SK-N-SH (cell line): ENCODE data around the gene GPC5. TPM values are rescaled to one million over a fixed set of nuclear protein-coding genes. Genes with fewer than 3 reads are reported as not detected.

Source experiments
- CTCF ChIA-PET: fragments of 300-600, 350-600 bp; formaldehyde crosslinking; extraction: SDS; loops from one replicate; lab custom pipeline; 2021; lab: Yijun Ruan, JAX
- POLR2A ChIA-PET: fragments of 350-600 bp; sonication (Branson Sonifier 250); formaldehyde crosslinking; extraction: SDS; loops from one replicate; lab custom pipeline; 2020; ENCODE audit warnings: antibody characterized with exemption, inconsistent platforms; lab: Yijun Ruan, JAX
- DNase-seq: peaks from one replicate; pipeline ENCODE4 v3.0.0; 2012
- H2AFZ ChIP-seq: fragments of 200-600 bp; sonication (generic); 2 replicates; pipeline ENCODE4 v1.8.1; 2016; ENCODE audit warnings: antibody characterized with exemption, mild to moderate bottlenecking, low read depth
- H3F3A ChIP-seq: fragments of 200-600 bp; sonication (generic); replicated peaks from 2 replicates; pipeline ENCODE3; 2016; ENCODE audit warnings: antibody characterized with exemption, mild to moderate bottlenecking; ENCODE audit not compliant: insufficient read depth
- H3K27ac ChIP-seq, 2 experiments: fragments of 200-500 bp in 1 of 2; fragments of 200-600 bp in 1 of 2; sonication (Bioruptor generic) in 1 of 2; sonication (generic), shearing (Covaris generic) in 1 of 2; 2 replicates each; pipeline versions ENCODE4 v1.5.1 to v1.6.1; 2014 to 2016; ENCODE audit warnings: low read depth in 2 of 2, inconsistent platforms in 1 of 2, low read length in 1 of 2, mild to moderate bottlenecking in 1 of 2, mixed read lengths in 1 of 2
- H3K27me3 ChIP-seq: fragments of 200-600 bp; sonication (generic), shearing (Covaris generic); 2 replicates; pipeline ENCODE4 v1.6.1; 2016; ENCODE audit warnings: mixed run types; ENCODE audit not compliant: insufficient read depth
- H3K36me3 ChIP-seq, 2 experiments: fragments of 200-500 bp in 1 of 2; fragments of 200-600 bp in 1 of 2; sonication (Bioruptor generic) in 1 of 2; sonication (generic) in 1 of 2; replicated peaks in 1 of 2; 2 replicates each; pipeline versions ENCODE3 to v1.5.1; 2014 to 2016; ENCODE audit warnings: low read length in 1 of 2, mild to moderate bottlenecking in 1 of 2; ENCODE audit not compliant: insufficient read depth in 2 of 2, control insufficient read depth in 1 of 2
- H3K4me1 ChIP-seq, 2 experiments: fragments of 200-500 bp in 1 of 2; fragments of 200-600 bp in 1 of 2; sonication (Bioruptor generic) in 1 of 2; sonication (generic), shearing (Covaris generic) in 1 of 2; 2 replicates each; pipeline versions ENCODE4 v1.5.1 to v1.6.1; 2014 to 2016; ENCODE audit warnings: low read depth in 1 of 2, low read length in 1 of 2, mixed run types in 1 of 2; ENCODE audit not compliant: insufficient read depth in 2 of 2, control insufficient read depth in 1 of 2
- H3K4me2 ChIP-seq: fragments of 200-600 bp; sonication (generic), shearing (Covaris generic); 2 replicates; pipeline ENCODE4 v1.6.1; 2017; ENCODE audit warnings: mixed run types
- H3K4me3 ChIP-seq, 2 experiments: fragments of 200-500 bp in 1 of 2; fragments of 200-600 bp in 1 of 2; sonication (Bioruptor generic) in 1 of 2; sonication (generic), shearing (Covaris generic) in 1 of 2; 2 replicates each; pipeline versions ENCODE4 v1.5.1 to v1.8.1; 2014 to 2016; ENCODE audit warnings: low read depth in 2 of 2, inconsistent platforms in 1 of 2, low read length in 1 of 2, mild to moderate bottlenecking in 1 of 2, mixed read lengths in 1 of 2, moderate library complexity in 1 of 2
- H3K79me2 ChIP-seq: fragments of 200-600 bp; sonication (generic); 2 replicates; pipeline ENCODE4 v1.8.1; 2017; ENCODE audit warnings: mild to moderate bottlenecking; ENCODE audit not compliant: insufficient read depth
- H3K9ac ChIP-seq: fragments of 200-600 bp; sonication (generic); 2 replicates; pipeline ENCODE4 v1.6.1; 2017; ENCODE audit warnings: mixed run types
- H3K9me2 ChIP-seq: fragments of 200-600 bp; sonication (generic); 2 replicates; pipeline ENCODE4 v1.6.1; 2017; ENCODE audit warnings: mixed run types
- H3K9me3 ChIP-seq: fragments of 200-600 bp; sonication (generic); 2 replicates; pipeline ENCODE4 v1.6.1; 2017; ENCODE audit warnings: mixed run types, mild to moderate bottlenecking, moderate library complexity
- H4K20me1 ChIP-seq: fragments of 200-600 bp; sonication (generic); 2 replicates; pipeline ENCODE4 v1.6.1; 2017; ENCODE audit warnings: mild to moderate bottlenecking, mixed run types; ENCODE audit not compliant: insufficient read depth
- CHD2 ChIP-seq: fragments of 150-350 bp; IDR thresholded peaks from 2 replicates; pipeline ENCODE4 v1.6.1; 2018; ENCODE audit warnings: low read length; ENCODE audit not compliant: partially characterized antibody
- CTCF ChIP-seq: fragments of 200-600 bp; sonication (generic); IDR thresholded peaks from 2 replicates; pipeline ENCODE4 v1.6.1; 2017; ENCODE audit warnings: antibody characterized with exemption, mild to moderate bottlenecking, moderate library complexity
- ELF1 ChIP-seq: IDR thresholded peaks from 2 replicates; pipeline ENCODE4 v1.4.0; 2012
- EP300 ChIP-seq, 2 experiments: IDR thresholded peaks; 2 replicates each; pipeline versions ENCODE4 v1.4.0 to v1.6.1; 2012; ENCODE audit warnings: borderline replicate concordance in 1 of 2, low read depth in 1 of 2, low read length in 1 of 2
- FOSL2 ChIP-seq: IDR thresholded peaks from 2 replicates; pipeline ENCODE4 v1.4.0; 2012; ENCODE audit warnings: low read depth, mild to moderate bottlenecking, moderate library complexity, borderline replicate concordance
- FOXJ3 ChIP-seq: sonication (generic); formaldehyde crosslinking; IDR thresholded peaks from 2 replicates; pipeline ENCODE4 v1.5.1; 2020; ENCODE audit warnings: mild to moderate bottlenecking, missing genetic modification reagents
- FOXM1 ChIP-seq: IDR thresholded peaks from 2 replicates; pipeline ENCODE4 v1.4.0; 2012; ENCODE audit warnings: low read depth, mild to moderate bottlenecking
- GATA2 ChIP-seq: sonication (generic); formaldehyde crosslinking; IDR thresholded peaks from 2 replicates; pipeline ENCODE4 v1.5.0; 2020; ENCODE audit warnings: mild to moderate bottlenecking, missing genetic modification reagents
- MXI1 ChIP-seq: IDR thresholded peaks from 2 replicates; pipeline ENCODE4 v1.6.1; 2012; ENCODE audit warnings: mild to moderate bottlenecking, low read depth, low read length, improper control_type of control experiment
- NRF1 ChIP-seq: IDR thresholded peaks from 2 replicates; pipeline ENCODE4 v1.6.1; 2012; ENCODE audit warnings: low read depth, mild to moderate bottlenecking, low read length
- RAD21 ChIP-seq: IDR thresholded peaks from 2 replicates; pipeline ENCODE4 v1.6.1; 2012; ENCODE audit warnings: mild to moderate bottlenecking, low read length
- RFX5 ChIP-seq: IDR thresholded peaks from 2 replicates; pipeline ENCODE4 v1.6.1; 2012; ENCODE audit warnings: mild to moderate bottlenecking, improper control_type of control experiment, low read length
- RXRA ChIP-seq: IDR thresholded peaks from 2 replicates; pipeline ENCODE4 v1.4.0; 2012; ENCODE audit warnings: low read depth, mild to moderate bottlenecking, borderline replicate concordance
- TCF12 ChIP-seq: IDR thresholded peaks from 2 replicates; pipeline ENCODE4 v1.4.0; 2012
- TEAD4 ChIP-seq: IDR thresholded peaks from 2 replicates; pipeline ENCODE4 v1.4.0; 2012; ENCODE audit warnings: mild to moderate bottlenecking, borderline replicate concordance; ENCODE audit not compliant: insufficient read depth
- USF2 ChIP-seq: fragments of 150-350 bp; IDR thresholded peaks from 2 replicates; pipeline ENCODE4 v1.6.1; 2017; ENCODE audit warnings: antibody characterized with exemption, low read length, low read depth, borderline replicate concordance
- YY1 ChIP-seq: IDR thresholded peaks from 2 replicates; pipeline ENCODE4 v1.4.0; 2012; ENCODE audit warnings: low read depth, mild to moderate bottlenecking
- ZBTB33 ChIP-seq: IDR thresholded peaks from 2 replicates; pipeline ENCODE4 v1.4.0; 2012; ENCODE audit warnings: low read depth, borderline replicate concordance
- WGBS: methylation state at CpG from one replicate; pipeline ENCODE4 v1.1.6; 2017; ENCODE audit warnings: low lambda C conversion rate; 5-methylcytosine and 5-hydroxymethylcytosine counted together
- polyA plus RNA-seq, 3 experiments: library from polyadenylated mRNA; depleted of rRNA; stranded (reverse); fragments of >200 nt; gene quantifications; 2 replicates each; pipeline ENCODE4 v1.2.3, GENCODE V29; 2012

Gene GPC5
- polyA plus RNA-seq, 1 of the 3 experiments (the other 2 are of a cell fraction): 0.03 TPM

- Histone ChIP-seq H3K9me2 (no peaks in the 10 kb centered on the region), H3K9me3 (no peaks in the 10 kb centered on the region), H3K79me2 (no peaks in the 10 kb centered on the region), H3K36me3 (no peaks in the 10 kb centered on the region), H4K20me1 (no peaks in the 10 kb centered on the region), H3K27ac (peak overlapping the region in 1 of 2 experiments; percentile 82; a peak in 2 of 4 replicates), H3K4me3 (no peak overlapping the region), H3K4me2 (no peak overlapping the region), H2AFZ (no peak overlapping the region)
- ChIA-PET CTCF (interaction anchor here (0.7 to 2.4 kb wide), 5 partner anchors 10 to 455 kb away, joined by 3 to 14 read pairs (median 4); no protein-coding TSS in a partner anchor), POLR2A (interaction anchor here (1.7 kb wide), 1 partner anchor 9 kb away, joined by 5 read pairs; no protein-coding TSS in a partner anchor)
- 42% methylated on average over 1 of the region's 1 CpG for WGBS
- TF ChIP-seq TCF12 (peak; percentile 54; the same call in 1 of the 2 replicates), EP300 (IDR thresholded peaks at IDR 0.05; ENCODE audit: borderline replicate concordance in 1 of 2, low read depth in 1 of 2, low read length in 1 of 2) (peak in 1 of 2 experiments; percentile 80; a peak in 2 of 4 replicates), FOXJ3 (CRISPR knock-in tag) (peak; percentile 82; the same call in 1 of the 2 replicates), FOSL2 (no peak), RAD21 (no peak), RXRA (no peak), GATA2 (CRISPR knock-in tag) (peak; percentile 94)
- TF ChIP-seq, all 33 proteins: peak for 4
- peaks cover 0 to 22% of the 10 kb centered on the region in 2 experiments; a peak in 2 of 4 replicates for H3K4me1 ChIP-seq
- no peaks in the 10 kb centered on the region for H3F3A ChIP-seq
- DNase-seq: peak; percentile 15
- H3K9ac ChIP-seq: no peak overlapping the region
- no peaks in the 10 kb centered on the region for H3K27me3 ChIP-seq
Measured at GRCh38 chr13:91804724-91805123, 406.3 kb downstream of the GPC5 start.

- no peaks in the 10 kb centered on the region for H3K27me3 ChIP-seq
- H3K9me2 ChIP-seq: no peaks in the 10 kb centered on the region
- H3K9me3 ChIP-seq: no peaks in the 10 kb centered on the region
- TF ChIP-seq FOXJ3 (CRISPR knock-in tag) (no peak), EP300 (IDR thresholded peaks at IDR 0.05; ENCODE audit: borderline replicate concordance in 1 of 2, low read depth in 1 of 2, low read length in 1 of 2) (no peak), CTCF (peak; percentile 35), ZBTB33 (no peak), MXI1 (no peak), ELF1 (no peak), TEAD4 (no peak), USF2 (no peak), RAD21 (peak; percentile 42), RXRA (no peak), NRF1 (no peak), CHD2 (no peak), FOXM1 (no peak), FOSL2 (no peak), YY1 (no peak), RFX5 (no peak)
- no peak overlapping the region for H3K9ac ChIP-seq
- no peaks in the 10 kb centered on the region for H3K36me3 ChIP-seq
- H3K4me2 ChIP-seq: no peak overlapping the region
- no peaks in the 10 kb centered on the region for H3F3A ChIP-seq
- no peak for DNase-seq
- POLR2A ChIA-PET: no interaction called here
- 36% methylated on average over 1 of the region's 1 CpG for WGBS
- H3K79me2 ChIP-seq: no peaks in the 10 kb centered on the region
- peaks cover 0 to 17% of the 10 kb centered on the region in 2 experiments; a peak in 2 of 4 replicates for H3K4me1 ChIP-seq
- no peak overlapping the region for H2AFZ ChIP-seq
- CTCF ChIA-PET: interaction anchor here (1.2 to 2.4 kb wide), 3 partner anchors 9 to 456 kb away, joined by 3 to 14 read pairs (median 4); no protein-coding TSS in a partner anchor
- H4K20me1 ChIP-seq: no peaks in the 10 kb centered on the region
- peak overlapping the region in 1 of 2 experiments; percentile 82; a peak in 1 of 4 replicates for H3K27ac ChIP-seq
- H3K4me3 ChIP-seq: no peak overlapping the region; a peak in 1 of 4 replicates
Measured at GRCh38 chr13:91805605-91806004, 407.2 kb downstream of the GPC5 start.
